Activated CD4-positive, alpha-beta T cell treated with anti-CD3 and anti-CD28 coated beads, Interleukin-2, amount 50 U/mL, for 16 hours (primary cell): ENCODE measurements around the gene HAUS7.

Experiments
- DNase-seq: peaks from one replicate; pipeline ENCODE4 v3.0.0-alpha.2; 2020

HAUS7 gene

GRCh38 chrX:153433161-153433680, 37.2 kb downstream of the HAUS7 start:
- no peak for DNase-seq

GRCh38 chrX:153430796-153431195, 39.6 kb downstream of the HAUS7 start:
- DNase-seq = no peak

GRCh38 chrX:153426204-153426603, 44.2 kb downstream of the HAUS7 start:
- no peak for DNase-seq

GRCh38 chrX:153423652-153424051, 46.7 kb downstream of the HAUS7 start:
- DNase-seq = no peak

DNA sequence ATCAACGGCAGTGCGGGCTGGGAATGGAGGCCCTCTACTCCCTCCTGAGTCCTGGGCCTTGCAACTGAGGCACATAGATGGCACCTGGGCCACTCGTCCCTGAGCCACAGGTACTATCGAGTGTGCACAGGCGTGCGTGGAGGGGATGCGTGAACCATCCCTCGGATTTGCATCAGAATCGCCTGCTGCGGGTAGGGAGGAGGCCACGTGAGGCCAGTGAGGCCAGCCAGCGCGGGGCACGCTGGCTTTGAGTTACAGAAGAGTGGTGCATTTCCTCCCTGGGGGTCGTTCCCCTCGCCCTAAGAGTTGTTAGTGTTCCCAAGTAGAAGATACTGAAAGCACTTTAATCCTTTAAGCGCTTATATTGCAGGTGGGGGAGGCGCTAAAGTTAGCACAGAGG, 48.5 kb downstream of the HAUS7 start:
- no peak for DNase-seq

DNA sequence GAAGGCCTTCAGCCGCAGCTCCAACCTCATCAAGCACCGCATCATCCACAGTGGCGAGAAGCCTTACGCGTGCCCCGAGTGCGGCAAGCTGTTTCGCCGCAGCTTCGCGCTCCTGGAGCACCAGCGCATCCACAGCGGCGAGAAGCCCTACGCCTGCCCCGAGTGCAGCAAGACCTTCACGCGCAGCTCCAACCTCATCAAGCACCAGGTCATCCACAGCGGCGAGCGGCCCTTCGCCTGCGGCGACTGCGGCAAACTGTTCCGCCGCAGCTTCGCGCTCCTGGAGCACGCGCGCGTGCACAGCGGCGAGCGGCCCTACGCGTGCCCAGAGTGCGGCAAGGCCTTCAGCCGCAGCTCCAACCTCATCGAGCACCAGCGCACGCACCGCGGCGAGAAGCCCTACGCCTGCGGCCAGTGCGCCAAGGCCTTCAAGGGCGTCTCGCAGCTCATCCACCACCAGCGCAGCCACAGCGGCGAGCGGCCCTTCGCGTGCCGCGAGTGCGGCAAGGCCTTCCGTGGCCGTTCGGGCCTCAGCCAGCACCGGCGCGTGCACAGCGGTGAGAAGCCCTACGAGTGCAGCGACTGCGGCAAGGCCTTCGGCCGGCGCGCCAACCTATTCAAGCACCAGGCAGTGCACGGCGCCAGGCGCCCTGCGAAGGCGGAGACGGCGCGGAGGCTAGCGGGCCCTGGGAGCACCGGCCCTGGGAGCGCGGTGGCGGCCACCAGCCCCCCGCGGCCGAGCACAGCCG, 49.4 kb downstream of the HAUS7 start:
- no peak for DNase-seq

- DNase-seq = no peak
Observed at GRCh38 chrX:153417637-153418036, 52.7 kb downstream of the HAUS7 start.

DNA sequence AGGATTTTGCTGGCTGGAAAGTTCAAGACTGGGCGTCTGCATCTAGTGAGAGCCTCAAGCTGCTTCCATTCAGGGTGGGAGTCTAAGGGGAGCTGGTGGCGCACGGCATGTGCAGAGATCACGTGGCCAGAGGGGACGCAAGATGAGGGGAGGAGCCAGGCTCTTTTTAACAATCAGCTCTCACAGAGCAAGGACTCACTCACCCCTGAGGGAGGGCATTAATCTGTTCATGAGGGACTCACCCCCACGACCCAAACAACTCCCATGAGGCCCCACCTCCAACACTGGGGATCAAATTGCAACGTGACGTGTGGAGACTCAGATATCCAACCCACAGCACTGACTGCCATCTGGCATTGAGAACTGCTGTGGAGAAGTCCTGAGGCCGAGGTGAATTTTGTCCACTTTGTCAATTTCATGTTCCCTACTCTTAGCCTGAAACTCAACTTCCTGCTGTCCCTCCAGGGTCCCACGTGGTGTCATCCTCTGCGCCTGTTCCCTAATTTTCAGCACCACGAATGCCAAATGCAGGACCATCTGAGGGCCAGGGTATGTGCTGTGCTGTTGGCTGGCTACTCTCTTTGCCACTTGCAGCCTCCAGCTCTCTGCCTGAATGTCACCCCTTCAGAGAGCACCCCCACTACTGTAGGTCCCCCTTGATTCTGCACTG, 53.5 kb downstream of the HAUS7 start:
- no peak for DNase-seq

- no peak for DNase-seq
Observed at GRCh38 chrX:153414856-153415510, 55.4 kb downstream of the HAUS7 start.

DNA sequence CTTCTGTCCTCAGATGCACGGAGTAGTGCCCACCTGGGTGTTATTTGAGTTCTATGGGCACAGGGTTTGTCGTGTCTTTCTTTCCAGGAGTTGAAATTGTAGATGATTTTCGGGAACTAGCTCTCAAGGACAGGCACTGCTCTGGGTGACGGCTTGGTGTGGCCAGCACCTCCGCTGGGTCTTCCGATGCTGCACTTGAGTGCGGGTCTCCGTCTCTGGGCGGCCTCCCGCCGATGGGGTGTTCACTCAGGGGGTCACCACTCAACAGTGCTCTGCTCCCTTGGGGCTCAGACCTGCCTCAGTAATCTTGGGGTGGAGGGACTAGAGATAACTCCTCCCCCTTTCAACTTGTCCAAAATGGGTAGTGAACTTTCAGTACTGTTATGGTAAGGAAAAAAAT, 56.6 kb downstream of the HAUS7 start:
- DNase-seq = no peak

GRCh38 chrX:153412746-153413720, 57.3 kb downstream of the HAUS7 start:
- DNase-seq = no peak

DNA sequence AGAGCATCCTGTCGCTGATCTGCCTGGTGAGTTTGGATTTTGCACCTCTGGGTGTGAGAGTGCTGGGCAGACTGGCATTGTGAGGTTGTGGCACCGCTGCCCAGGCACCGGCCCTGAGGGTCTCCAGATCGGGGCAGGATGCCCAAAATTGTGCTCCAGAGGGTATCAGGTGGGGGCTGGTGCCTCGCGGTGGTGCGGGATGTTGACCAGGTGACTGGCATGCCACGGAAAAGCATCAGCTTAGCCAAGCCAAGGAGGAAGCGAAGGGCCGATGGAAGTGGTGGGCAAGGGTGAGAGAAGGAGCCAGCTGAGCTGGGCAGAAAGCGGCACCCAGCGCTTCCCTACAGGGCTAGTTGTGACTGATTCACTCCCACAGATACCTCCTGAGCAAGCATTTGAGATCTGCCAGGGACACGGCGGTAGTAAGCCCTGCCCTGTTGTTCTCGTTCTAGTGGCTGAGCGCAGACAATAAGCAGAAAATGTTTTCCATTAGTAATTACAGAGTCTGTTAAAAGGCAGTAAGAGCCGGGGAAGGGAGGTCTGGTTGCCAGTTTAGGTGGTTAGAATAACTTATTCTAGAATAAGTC, 58.3 kb downstream of the HAUS7 start:
- DNase-seq = no peak

- DNase-seq = peak; percentile 16
Observed at GRCh38 chrX:153411255-153411987, 59.0 kb downstream of the HAUS7 start, which contains the start of gene ZFP92. Gene ZFP92, plus strand, starts transcription at chrX:153411472. Its CDS starts 6,851 bp downstream, at chrX:153418323.

DNA sequence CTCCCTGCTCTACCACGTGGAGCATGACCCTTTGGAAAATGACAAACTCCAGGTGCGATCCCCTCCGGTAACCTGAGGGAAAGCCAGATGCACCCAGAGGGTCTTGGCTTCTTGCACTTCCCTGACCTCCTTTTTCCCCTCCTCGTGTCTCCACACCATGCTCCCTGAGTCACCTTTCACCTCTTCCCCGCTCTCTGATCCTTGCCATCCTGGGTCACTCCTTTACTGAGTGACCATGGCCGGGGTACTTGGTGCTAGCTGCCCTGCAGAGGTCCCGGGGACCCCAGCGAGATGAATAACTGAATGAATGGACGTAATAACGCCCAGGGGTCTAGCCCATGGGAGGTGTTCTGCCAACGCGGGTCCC, 59.5 kb downstream of the HAUS7 start:
- no peak for DNase-seq

DNA sequence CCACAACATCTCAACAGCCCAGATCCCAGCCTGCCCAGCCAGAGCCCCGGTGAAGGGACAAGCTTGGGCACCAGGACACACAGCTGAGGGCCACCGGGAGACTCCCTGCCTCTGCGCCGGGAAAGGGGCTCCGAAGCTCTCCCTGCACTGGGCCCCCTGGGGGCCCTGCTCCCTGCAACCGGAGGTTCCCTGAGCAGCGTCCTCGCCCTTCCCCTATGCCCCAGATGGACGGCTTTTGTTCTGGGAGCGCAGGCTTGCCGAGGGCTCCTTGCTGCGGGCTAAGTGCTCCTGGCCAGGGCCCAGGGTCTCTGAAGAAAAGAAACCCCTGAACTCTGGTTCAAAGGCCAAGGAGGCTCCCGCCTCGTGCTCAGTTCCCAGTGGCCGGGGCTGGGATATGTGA, 60.0 kb downstream of the HAUS7 start:
- no peak for DNase-seq

DNA sequence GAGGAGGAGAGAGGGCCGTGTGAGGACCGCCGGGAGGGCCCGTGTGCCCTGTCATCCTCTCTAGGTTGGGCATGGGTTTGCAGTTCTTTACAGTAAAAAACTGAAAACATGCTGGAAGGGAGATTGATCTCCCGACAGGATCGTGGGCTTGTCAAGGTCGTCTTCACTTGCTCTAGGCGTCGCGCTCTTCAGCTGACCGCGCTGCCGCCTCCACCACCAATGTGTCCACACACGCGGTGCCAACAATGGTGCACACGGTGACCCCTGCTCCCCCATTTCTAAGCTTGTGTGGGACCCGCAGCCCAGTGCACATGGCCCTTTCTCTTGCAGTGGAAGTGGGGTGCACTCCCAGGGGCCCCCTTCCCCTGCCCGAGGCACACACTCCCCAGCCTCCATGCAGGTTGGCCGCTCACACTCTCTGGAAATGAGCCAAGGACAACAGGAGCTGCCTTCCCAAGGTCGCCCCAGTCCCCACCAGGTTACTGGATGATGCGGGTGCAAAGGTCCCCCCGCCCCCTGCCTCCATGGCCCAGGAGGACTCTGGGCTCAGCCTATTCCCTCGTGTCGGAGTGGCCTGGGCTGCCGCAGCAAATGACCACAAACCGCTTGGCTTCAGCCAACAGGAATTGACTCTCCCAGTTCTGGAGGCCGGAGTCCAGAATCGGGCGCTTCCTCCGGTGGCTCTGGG, 60.8 kb downstream of the HAUS7 start:
- DNase-seq = no peak

- no peak for DNase-seq
Observed at GRCh38 chrX:153408871-153409351, 61.5 kb downstream of the HAUS7 start.

- no peak for DNase-seq
Observed at GRCh38 chrX:153408221-153408721, 62.1 kb downstream of the HAUS7 start.

DNA sequence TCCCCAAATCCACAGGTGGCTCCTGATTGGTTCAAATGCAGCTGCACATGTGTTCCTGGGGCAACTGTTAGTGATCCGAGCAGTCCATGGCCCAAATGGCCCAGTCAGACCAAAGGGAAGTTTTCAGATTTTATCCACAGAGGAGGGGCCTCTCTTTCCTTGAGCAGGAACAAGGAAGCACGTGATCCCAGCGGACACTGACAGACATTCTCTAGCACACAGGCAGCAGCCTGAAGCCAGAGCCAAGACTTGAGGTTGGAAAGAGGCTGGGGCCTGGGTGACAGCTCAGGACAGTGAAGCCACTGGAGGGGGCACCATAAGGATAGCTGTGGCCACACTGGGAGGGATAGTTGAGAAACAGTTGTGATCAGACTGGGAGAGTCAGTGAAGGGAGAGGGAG, 62.6 kb downstream of the HAUS7 start:
- DNase-seq = no peak

DNA sequence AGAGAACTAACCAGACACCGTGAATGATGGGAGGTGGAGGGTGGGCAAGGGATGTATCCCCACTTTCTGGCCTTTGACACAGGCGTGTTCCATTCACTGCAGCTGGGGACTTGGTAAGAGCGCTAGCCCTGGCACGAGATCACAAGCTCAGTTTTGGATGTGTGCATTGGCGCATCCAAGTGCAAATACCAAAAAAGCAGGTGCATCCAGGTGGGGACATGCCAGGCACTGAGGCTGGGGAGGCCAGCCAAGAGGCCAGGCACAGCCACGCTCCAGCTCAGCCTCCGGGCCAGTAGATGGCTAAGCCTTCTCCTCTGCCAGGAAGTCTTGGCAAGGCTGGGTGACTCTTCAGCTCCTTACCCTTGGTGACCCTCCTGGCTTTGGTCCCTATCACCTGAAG, 63.5 kb downstream of the HAUS7 start:
- DNase-seq = no peak

DNA sequence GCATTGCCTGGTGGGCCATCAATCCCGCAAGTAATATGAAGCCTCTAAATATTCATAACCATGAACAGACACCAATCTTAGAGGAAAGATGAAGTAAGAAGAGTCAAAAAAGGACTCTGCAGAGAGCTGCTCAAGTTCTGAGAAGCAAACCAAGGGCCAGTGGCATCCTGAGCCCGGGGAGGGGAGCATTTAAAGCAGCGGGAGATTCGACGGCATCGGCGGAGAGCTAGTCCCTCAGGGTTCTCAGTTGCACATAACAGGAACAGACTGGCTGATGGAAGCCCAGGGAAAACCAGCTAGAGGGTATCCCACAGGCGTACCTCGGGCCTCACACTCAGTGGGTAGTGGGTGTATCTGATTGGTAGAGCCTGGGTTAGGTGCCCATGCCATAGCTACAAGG, 64.4 kb downstream of the HAUS7 start:
- DNase-seq = no peak
